ENCODE data around the gene MRPL4. TPM values are rescaled to one million over a fixed set of nuclear protein-coding genes. Genes with fewer than 3 reads are reported as not detected.

MRPL4 gene
- total RNA-seq, 1 experiment from 2014 or later = 99.3 TPM

GRCh38 chr19:10292789-10293636 lies 41.0 kb downstream of the MRPL4 start:
- H3K36me3 Mint-ChIP-seq (ENCODE audit: insufficient read depth in 1 of 3, low read depth in 3 of 3) = no peaks in the 10 kb centered on the region; a peak in 3 of 7 replicates

More at GRCh38 chr19:10292789-10293636, 41.0 kb downstream of the MRPL4 start:
- H4K5ac ChIP-seq (ENCODE audit: insufficient read length, low read depth, low read length) = no peak overlapping the region
- H3K27ac ChIP-seq (ENCODE audit: insufficient read length, low read depth, low read length) = no peak overlapping the region
- no peak overlapping the region for H2BK20ac ChIP-seq (ENCODE audit: low read depth, low read length, poor library complexity, severe bottlenecking)
- no peak overlapping the region for H3K27ac Mint-ChIP-seq
- H2AK5ac ChIP-seq (ENCODE audit: insufficient read length, low read length) = no peak overlapping the region
- no peak for TF ChIP-seq CTCF (conservative IDR thresholded peaks at IDR 0.05)
- H3K23me2 ChIP-seq (ENCODE audit: insufficient read length, low read depth, low read length, poor library complexity, severe bottlenecking) = peaks cover 40% of the 10 kb centered on the region
- no peak overlapping the region for H2BK12ac ChIP-seq (ENCODE audit: insufficient read length, low read depth, low read length)
- no peak overlapping the region for H2BK15ac ChIP-seq (ENCODE audit: low read depth, low read length)
- H4K91ac ChIP-seq (ENCODE audit: insufficient read length, low read depth, low read length) = no peak overlapping the region
- H3K4me2 ChIP-seq (ENCODE audit: insufficient read depth, insufficient read length, low read length) = peak overlapping the region; percentile 92
- no peak overlapping the region for H4K8ac ChIP-seq (replicated peaks; ENCODE audit: insufficient read length, low read depth, low read length)
- H3K4me3 Mint-ChIP-seq = peak overlapping the region; percentile 51 to 92
- H3K4me1 ChIP-seq (ENCODE audit: insufficient read depth, low read length) = no peaks in the 10 kb centered on the region; the same call in 1 of the 2 replicates
- H3K79me2 ChIP-seq (ENCODE audit: insufficient read depth, low read length) = no peaks in the 10 kb centered on the region
- no CpG with 5 or more reads among the region's 56 CpGs for WGBS (ENCODE audit: extremely low coverage, insufficient read length, low lambda C conversion rate)
- no peak overlapping the region for H3K18ac ChIP-seq (ENCODE audit: insufficient read length, low read depth, low read length)
- no peak overlapping the region for H2BK5ac ChIP-seq (ENCODE audit: insufficient read length, low read length)
- H3K4ac ChIP-seq (ENCODE audit: low read depth, low read length) = no peak overlapping the region
- no peak overlapping the region for H2AFZ ChIP-seq (ENCODE audit: low read length)
- H3K27me3 Mint-ChIP-seq (ENCODE audit: low read depth) = peaks cover 99% of the 10 kb centered on the region
- H3K56ac ChIP-seq (ENCODE audit: insufficient read length, low read depth, low read length) = no peak overlapping the region
- no peaks in the 10 kb centered on the region for H3K9me3 ChIP-seq (ENCODE audit: control insufficient read depth, low read depth, low read length)
- H3K14ac ChIP-seq (ENCODE audit: insufficient read depth, low read length) = no peak overlapping the region; the same call in 1 of the 2 replicates
- H3K27me3 ChIP-seq (ENCODE audit: insufficient read depth, low read length) = peaks cover 61% of the 10 kb centered on the region
- H2BK120ac ChIP-seq (ENCODE audit: low read depth, low read length, poor library complexity, severe bottlenecking) = no peak overlapping the region
- H3K23ac ChIP-seq (ENCODE audit: insufficient read length, low read depth, low read length) = no peak overlapping the region
- no peak overlapping the region for H3T11ph ChIP-seq (ENCODE audit: low read length)
- H3K79me1 ChIP-seq (ENCODE audit: insufficient read depth, low read depth, low read length, poor library complexity, severe bottlenecking) = no peaks in the 10 kb centered on the region
- H3K9ac ChIP-seq (ENCODE audit: extremely low read depth, insufficient read length, low read length) = no peak overlapping the region
- peaks cover 0 to 3% of the 10 kb centered on the region in 2 experiments; a peak in 3 of 5 replicates for H3K9me3 Mint-ChIP-seq
- H4K20me1 ChIP-seq (ENCODE audit: control insufficient read depth, insufficient read depth, insufficient read length) = no peaks in the 10 kb centered on the region
- peak; percentile 66 for DNase-seq
- peaks cover 17 to 44% of the 10 kb centered on the region in 2 experiments for H3K4me1 Mint-ChIP-seq

Measured in H9 (cell line).